PFSK-1 (cell line): ENCODE data around the gene SOBP.

Experiments used
- POLR2AphosphoS5 ChIP-seq: IDR thresholded peaks from 2 replicates; pipeline ENCODE4 v1.6.1; 2012; ENCODE audit warnings: low read depth, mild to moderate bottlenecking, control low read depth, low read length, moderate library complexity
- TAF1 ChIP-seq: IDR thresholded peaks from 2 replicates; pipeline ENCODE4 v1.6.1; 2012; ENCODE audit warnings: low read length, control low read depth, borderline replicate concordance; ENCODE audit not compliant: insufficient read depth

DNA sequence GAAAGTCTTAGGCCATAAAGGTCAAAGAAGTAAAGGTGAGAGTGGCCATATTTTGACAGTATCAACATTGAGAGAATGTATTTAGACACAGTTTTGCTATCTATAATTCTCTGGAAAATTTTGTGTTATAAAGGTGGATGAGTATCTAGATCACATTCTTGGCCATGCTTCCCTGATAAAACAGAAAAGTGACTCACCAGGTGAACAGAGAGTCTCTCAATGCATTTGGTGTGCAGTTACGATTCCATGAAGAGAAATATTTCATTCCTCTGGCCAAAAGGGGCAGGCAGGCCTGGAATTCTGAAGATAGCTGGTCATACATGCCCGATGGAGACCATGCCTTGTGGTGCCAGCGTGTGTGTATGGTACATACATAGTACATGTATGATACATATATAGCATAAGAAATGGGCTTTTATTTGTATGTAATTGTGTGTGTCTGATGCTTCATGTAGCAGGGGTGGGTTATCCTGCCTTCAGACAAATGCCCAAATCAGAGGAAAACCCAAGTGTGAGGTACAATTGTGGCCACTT, 164.0 kb downstream of the SOBP start:
- no peak for TF ChIP-seq TAF1
- TF ChIP-seq POLR2AphosphoS5, result no peak
